ENCODE data around the gene CRYBG1.
"Not testable (repeated sequence)": the region's sequence is repeated elsewhere in the genome, so short reads cannot be mapped to it uniquely, and the experiment has no call there.

The CRYBG1 gene

GRCh38 chr6:106510090-106510970 lies 149.8 kb downstream of the CRYBG1 start:
- no peak overlapping the region for H3K27ac ChIP-seq (ENCODE audit: insufficient read depth, low read depth, low read length, poor library complexity, severe bottlenecking)
- 0 to 1% methylated on average over 55 to 56 of the region's 56 CpGs for WGBS, 2 experiments
- H3K4me3 ChIP-seq (ENCODE audit: insufficient read depth, low read depth, low read length): peak overlapping the region; percentile 55
- H3K4me1 ChIP-seq (ENCODE audit: control insufficient read depth, insufficient read depth, low read length): peaks cover 14% of the 10 kb centered on the region
- H3K9me3 ChIP-seq (ENCODE audit: control insufficient read depth, low read length): no peaks in the 10 kb centered on the region
- H3K36me3 ChIP-seq (ENCODE audit: control insufficient read depth, insufficient read depth, low read length): no peaks in the 10 kb centered on the region
- peaks cover 81% of the 10 kb centered on the region for H3K27me3 ChIP-seq (ENCODE audit: control insufficient read depth, insufficient read depth, low read length, poor library complexity, severe bottlenecking)

GRCh38 chr6:106511288-106512047 lies 151.0 kb downstream of the CRYBG1 start:
- Histone ChIP-seq H3K4me1 (ENCODE audit: control insufficient read depth, insufficient read depth, low read length) (peaks cover 14% of the 10 kb centered on the region), H3K27ac (ENCODE audit: insufficient read depth, low read depth, low read length, poor library complexity, severe bottlenecking) (no peak overlapping the region), H3K9me3 (ENCODE audit: control insufficient read depth, low read length) (no peaks in the 10 kb centered on the region), H3K36me3 (ENCODE audit: control insufficient read depth, insufficient read depth, low read length) (no peaks in the 10 kb centered on the region), H3K27me3 (ENCODE audit: control insufficient read depth, insufficient read depth, low read length, poor library complexity, severe bottlenecking) (peaks cover 82% of the 10 kb centered on the region), H3K4me3 (ENCODE audit: insufficient read depth, low read depth, low read length) (peak overlapping the region; percentile 18)
- 1 to 2% methylated on average over 28 to 29 of the region's 29 CpGs for WGBS, 2 experiments

- H3K27ac ChIP-seq (ENCODE audit: insufficient read depth, low read depth, low read length, poor library complexity, severe bottlenecking): no peak overlapping the region
- H3K9me3 ChIP-seq (ENCODE audit: control insufficient read depth, low read length): no peaks in the 10 kb centered on the region
- H3K27me3 ChIP-seq (ENCODE audit: control insufficient read depth, insufficient read depth, low read length, poor library complexity, severe bottlenecking): peaks cover 81% of the 10 kb centered on the region
- no peaks in the 10 kb centered on the region for H3K36me3 ChIP-seq (ENCODE audit: control insufficient read depth, insufficient read depth, low read length)
- 1% methylated on average over 90 of the region's 90 CpGs for WGBS, 2 experiments
- peak overlapping the region; percentile 18 for H3K4me3 ChIP-seq (ENCODE audit: insufficient read depth, low read depth, low read length)
- H3K4me1 ChIP-seq (ENCODE audit: control insufficient read depth, insufficient read depth, low read length): peaks cover 14% of the 10 kb centered on the region
Measured at GRCh38 chr6:106512048-106512967, 151.8 kb downstream of the CRYBG1 start.

GRCh38 chr6:106512968-106513574 lies 152.6 kb downstream of the CRYBG1 start:
- Histone ChIP-seq H3K9me3 (ENCODE audit: control insufficient read depth, low read length) (no peaks in the 10 kb centered on the region), H3K4me3 (ENCODE audit: insufficient read depth, low read depth, low read length) (no peak overlapping the region), H3K27me3 (ENCODE audit: control insufficient read depth, insufficient read depth, low read length, poor library complexity, severe bottlenecking) (peaks cover 74% of the 10 kb centered on the region), H3K27ac (ENCODE audit: insufficient read depth, low read depth, low read length, poor library complexity, severe bottlenecking) (no peak overlapping the region), H3K36me3 (ENCODE audit: control insufficient read depth, insufficient read depth, low read length) (no peaks in the 10 kb centered on the region), H3K4me1 (ENCODE audit: control insufficient read depth, insufficient read depth, low read length) (peaks cover 14% of the 10 kb centered on the region)
- WGBS, 2 experiments: 18 to 19% methylated on average over 19 of the region's 19 CpGs

GRCh38 chr6:106513808-106514582 lies 153.5 kb downstream of the CRYBG1 start:
- peaks cover 65% of the 10 kb centered on the region for H3K27me3 ChIP-seq (ENCODE audit: control insufficient read depth, insufficient read depth, low read length, poor library complexity, severe bottlenecking)
- no peak overlapping the region for H3K27ac ChIP-seq (ENCODE audit: insufficient read depth, low read depth, low read length, poor library complexity, severe bottlenecking)
- WGBS, 2 experiments: 70 to 77% methylated on average over 3 of the region's 3 CpGs
- peaks cover 14% of the 10 kb centered on the region for H3K4me1 ChIP-seq (ENCODE audit: control insufficient read depth, insufficient read depth, low read length)
- H3K9me3 ChIP-seq (ENCODE audit: control insufficient read depth, low read length): no peaks in the 10 kb centered on the region
- no peak overlapping the region for H3K4me3 ChIP-seq (ENCODE audit: insufficient read depth, low read depth, low read length)
- H3K36me3 ChIP-seq (ENCODE audit: control insufficient read depth, insufficient read depth, low read length): no peaks in the 10 kb centered on the region

- no peaks in the 10 kb centered on the region for H3K36me3 ChIP-seq (ENCODE audit: control insufficient read depth, insufficient read depth, low read length)
- peaks cover 12% of the 10 kb centered on the region for H3K4me1 ChIP-seq (ENCODE audit: control insufficient read depth, insufficient read depth, low read length)
- no peak overlapping the region for H3K27ac ChIP-seq (ENCODE audit: insufficient read depth, low read depth, low read length, poor library complexity, severe bottlenecking)
- H3K9me3 ChIP-seq (ENCODE audit: control insufficient read depth, low read length): no peaks in the 10 kb centered on the region
- no peak overlapping the region for H3K4me3 ChIP-seq (ENCODE audit: insufficient read depth, low read depth, low read length)
- peaks cover 59% of the 10 kb centered on the region for H3K27me3 ChIP-seq (ENCODE audit: control insufficient read depth, insufficient read depth, low read length, poor library complexity, severe bottlenecking)
- WGBS, 2 experiments: 94 to 100% methylated on average over 2 of the region's 2 CpGs
Measured at GRCh38 chr6:106514583-106514885, 154.0 kb downstream of the CRYBG1 start.

- not testable (repeated sequence) for H3K4me1 ChIP-seq (ENCODE audit: control insufficient read depth, insufficient read depth, low read length); H3K36me3 ChIP-seq (ENCODE audit: control insufficient read depth, insufficient read depth, low read length); H3K27ac ChIP-seq (ENCODE audit: insufficient read depth, low read depth, low read length, poor library complexity, severe bottlenecking); H3K4me3 ChIP-seq (ENCODE audit: insufficient read depth, low read depth, low read length); H3K9me3 ChIP-seq (ENCODE audit: control insufficient read depth, low read length)
- WGBS, 2 experiments: 89 to 93% methylated on average over 3 of the region's 3 CpGs
- H3K27me3 ChIP-seq (ENCODE audit: control insufficient read depth, insufficient read depth, low read length, poor library complexity, severe bottlenecking): peaks cover 49% of the 10 kb centered on the region
Measured at GRCh38 chr6:106515582-106515981, 155.1 kb downstream of the CRYBG1 start.

- Histone ChIP-seq H3K36me3 (ENCODE audit: control insufficient read depth, insufficient read depth, low read length) (no peaks in the 10 kb centered on the region), H3K4me1 (ENCODE audit: control insufficient read depth, insufficient read depth, low read length) (peaks cover 3% of the 10 kb centered on the region), H3K27ac (ENCODE audit: insufficient read depth, low read depth, low read length, poor library complexity, severe bottlenecking) (no peak overlapping the region), H3K4me3 (ENCODE audit: insufficient read depth, low read depth, low read length) (no peak overlapping the region), H3K27me3 (ENCODE audit: control insufficient read depth, insufficient read depth, low read length, poor library complexity, severe bottlenecking) (peaks cover 38% of the 10 kb centered on the region), H3K9me3 (ENCODE audit: control insufficient read depth, low read length) (no peaks in the 10 kb centered on the region)
- WGBS, 2 experiments: 70 to 84% methylated on average over 2 to 4 of the region's 4 CpGs
Measured at GRCh38 chr6:106516616-106517015, 156.1 kb downstream of the CRYBG1 start.

GRCh38 chr6:106517706-106518105 lies 157.2 kb downstream of the CRYBG1 start:
- H3K4me1 ChIP-seq (ENCODE audit: control insufficient read depth, insufficient read depth, low read length): no peaks in the 10 kb centered on the region
- H3K9me3 ChIP-seq (ENCODE audit: control insufficient read depth, low read length): no peaks in the 10 kb centered on the region
- 87 to 100% methylated on average over 1 to 2 of the region's 2 CpGs for WGBS, 2 experiments
- no peaks in the 10 kb centered on the region for H3K36me3 ChIP-seq (ENCODE audit: control insufficient read depth, insufficient read depth, low read length)
- no peak overlapping the region for H3K4me3 ChIP-seq (ENCODE audit: insufficient read depth, low read depth, low read length)
- H3K27me3 ChIP-seq (ENCODE audit: control insufficient read depth, insufficient read depth, low read length, poor library complexity, severe bottlenecking): peaks cover 27% of the 10 kb centered on the region
- no peak overlapping the region for H3K27ac ChIP-seq (ENCODE audit: insufficient read depth, low read depth, low read length, poor library complexity, severe bottlenecking)
